ENCODE results near the gene TTC12.

The TTC12 gene

GRCh38 chr11:113400631-113401230, 86.3 kb downstream of the TTC12 start:
- H3K4me3 ChIP-seq (ENCODE audit: low read depth, low read length), result no peak overlapping the region

- H3K4me3 ChIP-seq (ENCODE audit: low read depth, low read length), result no peak overlapping the region
Observed at GRCh38 chr11:113401718-113402117, 87.3 kb downstream of the TTC12 start.

DNA sequence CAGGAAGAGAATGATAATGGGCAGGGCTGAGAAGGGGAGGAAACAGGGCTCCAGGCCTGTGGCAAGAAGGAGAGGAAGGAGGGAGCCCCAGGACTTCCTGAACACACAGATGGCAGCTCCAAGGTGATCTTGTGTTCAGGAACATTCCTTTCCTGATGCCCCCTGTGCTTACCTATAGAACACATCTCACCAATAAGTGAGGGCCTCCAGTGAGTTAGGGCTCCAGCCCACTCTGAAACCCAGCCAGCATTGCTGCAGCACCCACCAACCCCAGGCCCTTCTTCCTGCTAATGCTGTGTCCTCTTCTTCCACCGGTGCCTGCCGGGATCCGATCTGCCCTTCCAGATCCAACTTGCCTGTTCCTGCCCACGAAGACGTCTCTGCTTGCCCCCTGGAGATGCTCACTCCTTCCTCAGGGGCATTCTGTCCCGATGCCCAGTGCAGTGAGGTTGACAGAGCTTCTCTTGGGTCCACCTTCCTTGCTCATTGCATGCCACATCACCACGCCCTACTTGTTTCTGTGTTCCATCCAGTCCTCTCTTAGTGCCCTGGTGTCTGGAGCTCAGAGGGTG, 90.6 kb downstream of the TTC12 start:
- no peak overlapping the region for H3K4me3 ChIP-seq (ENCODE audit: low read depth, low read length)

- no peak overlapping the region for H3K4me3 ChIP-seq (ENCODE audit: low read depth, low read length)
Observed at GRCh38 chr11:113405724-113406478, 91.5 kb downstream of the TTC12 start.

- no peak overlapping the region for H3K4me3 ChIP-seq (ENCODE audit: low read depth, low read length)
Observed at GRCh38 chr11:113407163-113407562, 92.8 kb downstream of the TTC12 start.

- no peak overlapping the region for H3K4me3 ChIP-seq (ENCODE audit: low read depth, low read length)
Observed at GRCh38 chr11:113408206-113408605, 93.8 kb downstream of the TTC12 start.

GRCh38 chr11:113408887-113409286, 94.5 kb downstream of the TTC12 start:
- H3K4me3 ChIP-seq (ENCODE audit: low read depth, low read length), result no peak overlapping the region

- no peak overlapping the region for H3K4me3 ChIP-seq (ENCODE audit: low read depth, low read length)
Observed at GRCh38 chr11:113409526-113409925, 95.1 kb downstream of the TTC12 start.

DNA sequence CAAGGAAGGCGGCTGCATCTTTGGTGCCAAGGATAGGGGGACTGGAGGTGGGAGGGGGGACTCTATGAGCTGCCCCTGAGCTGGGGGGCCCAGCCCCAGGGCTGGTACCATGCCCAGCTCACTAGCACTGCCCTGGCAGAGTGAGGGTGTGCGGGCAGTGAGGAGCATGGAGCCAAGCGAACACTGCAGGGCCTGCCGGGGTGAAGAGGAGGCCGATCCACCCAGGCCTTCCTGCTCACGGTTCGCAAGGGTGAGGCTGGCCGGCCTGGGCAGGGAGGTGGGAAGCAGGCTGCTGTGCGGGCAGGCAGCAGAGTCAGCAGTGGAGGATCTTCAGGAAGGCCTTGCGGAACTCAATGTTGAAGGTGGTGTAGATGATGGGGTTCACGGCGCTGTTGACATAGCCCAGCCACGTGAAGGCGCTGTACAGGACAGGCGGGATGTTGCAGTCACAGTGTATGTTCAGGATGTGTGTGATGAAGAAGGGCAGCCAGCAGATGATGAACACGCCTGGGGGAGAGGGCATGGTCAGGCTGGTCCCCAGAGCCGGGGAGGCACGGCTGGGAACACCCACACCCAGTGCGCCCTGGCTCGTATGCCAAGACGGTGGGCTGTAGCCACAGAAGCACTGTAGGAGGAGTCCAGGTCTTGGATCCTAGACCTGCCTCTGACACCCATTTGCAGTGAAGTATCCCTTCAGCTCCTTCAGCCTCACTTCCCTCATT, 96.2 kb downstream of the TTC12 start:
- H3K4me3 ChIP-seq (ENCODE audit: low read depth, low read length), result no peak overlapping the region

GRCh38 chr11:113411536-113411935, 97.2 kb downstream of the TTC12 start:
- no peak overlapping the region for H3K4me3 ChIP-seq (ENCODE audit: low read depth, low read length)

- H3K4me3 ChIP-seq (ENCODE audit: low read depth, low read length), result no peak overlapping the region
Observed at GRCh38 chr11:113412675-113413074, 98.3 kb downstream of the TTC12 start.

GRCh38 chr11:113415343-113415742, 101.0 kb downstream of the TTC12 start:
- H3K4me3 ChIP-seq (ENCODE audit: low read depth, low read length), result no peak overlapping the region
